Stimulated activated CD4-positive, alpha-beta T cell treated with anti-CD3 and anti-CD28 coated beads, Interleukin-12 subunit alpha, Interleukin-12 subunit beta, amount 100 ng/mL, for 4 hours (primary cell): ENCODE results near the gene ERC1.
"Not testable (repeated sequence)": the region's sequence is repeated elsewhere in the genome, so short reads cannot be mapped to it uniquely, and the experiment has no call there.

ENCODE experiments used
- DNase-seq: peaks from one replicate; pipeline ENCODE4 v3.0.0-alpha.2; 2020

Gene ERC1

GRCh38 chr12:1246637-1247036, 255.6 kb downstream of the ERC1 start:
- no peak for DNase-seq

GRCh38 chr12:1250641-1251040, 259.6 kb downstream of the ERC1 start:
- DNase-seq = no peak

GRCh38 chr12:1252758-1253157, 261.7 kb downstream of the ERC1 start:
- no peak for DNase-seq

GRCh38 chr12:1255125-1255524, 264.1 kb downstream of the ERC1 start:
- DNase-seq = not testable (repeated sequence)

- DNase-seq = not testable (repeated sequence)
These were observed 264.8 kb downstream of the ERC1 start for GRCh38 chr12:1255854-1256253.

GRCh38 chr12:1256285-1256684, 265.3 kb downstream of the ERC1 start:
- DNase-seq = no peak

- DNase-seq = no peak
These were observed 266.0 kb downstream of the ERC1 start for GRCh38 chr12:1256991-1257390.

- DNase-seq = no peak
These were observed 271.0 kb downstream of the ERC1 start for GRCh38 chr12:1262011-1262410.

GRCh38 chr12:1267243-1267642, 276.2 kb downstream of the ERC1 start:
- DNase-seq = no peak

- DNase-seq = no peak
These were observed 281.1 kb downstream of the ERC1 start for GRCh38 chr12:1272142-1272541.

GRCh38 chr12:1273051-1273450, 282.0 kb downstream of the ERC1 start:
- no peak for DNase-seq

GRCh38 chr12:1277905-1278304, 286.9 kb downstream of the ERC1 start:
- no peak for DNase-seq

GRCh38 chr12:1279050-1279449, 288.0 kb downstream of the ERC1 start:
- no peak for DNase-seq

GRCh38 chr12:1280059-1280458, 289.0 kb downstream of the ERC1 start:
- DNase-seq = no peak

GRCh38 chr12:1281683-1282366, 290.8 kb downstream of the ERC1 start:
- DNase-seq = no peak

GRCh38 chr12:1282670-1283315, 291.8 kb downstream of the ERC1 start:
- no peak for DNase-seq

- no peak for DNase-seq
These were observed 292.3 kb downstream of the ERC1 start for GRCh38 chr12:1283316-1283715.

GRCh38 chr12:1284611-1285010, 293.6 kb downstream of the ERC1 start:
- DNase-seq = no peak

- DNase-seq = no peak
These were observed 296.5 kb downstream of the ERC1 start for GRCh38 chr12:1287446-1287975.

GRCh38 chr12:1288333-1288732, 297.3 kb downstream of the ERC1 start:
- no peak for DNase-seq

GRCh38 chr12:1289371-1290155, 298.5 kb downstream of the ERC1 start:
- DNase-seq = no peak

- no peak for DNase-seq
These were observed 299.7 kb downstream of the ERC1 start for GRCh38 chr12:1290716-1291115.

GRCh38 chr12:1291601-1292332, 300.7 kb downstream of the ERC1 start:
- no peak for DNase-seq
